Measurements from ENCODE around the gene INPP1. TPM values are rescaled to one million over a fixed set of nuclear protein-coding genes. Genes with fewer than 3 reads are reported as not detected.
A peak's percentile ranks its signal among the peaks of the same experiment; 100 is the strongest.

INPP1 gene
- total RNA-seq, 1 donor from 2014 or later: 41.7 TPM

- no peaks in the 10 kb centered on the region for H3K4me1 Mint-ChIP-seq (ENCODE audit: low read depth, unreplicated experiment)
- TF ChIP-seq CTCF (IDR thresholded peaks at IDR 0.05; ENCODE audit: partially characterized antibody, unreplicated experiment): no peak
- DNase-seq: no peak
- H3K27ac Mint-ChIP-seq (ENCODE audit: unreplicated experiment): no peak overlapping the region
- H3K9me3 Mint-ChIP-seq (ENCODE audit: unreplicated experiment): peaks cover 9% of the 10 kb centered on the region
- H3K27me3 Mint-ChIP-seq (ENCODE audit: unreplicated experiment): no peaks in the 10 kb centered on the region
- peak overlapping the region; percentile 78 for H3K4me3 Mint-ChIP-seq (ENCODE audit: unreplicated experiment)
- H3K36me3 Mint-ChIP-seq (ENCODE audit: unreplicated experiment): no peaks in the 10 kb centered on the region
Observed at GRCh38 chr2:190407246-190407661, 63.9 kb downstream of the INPP1 start.

- DNase-seq: peak; percentile 69
- no peak for TF ChIP-seq CTCF (IDR thresholded peaks at IDR 0.05; ENCODE audit: partially characterized antibody, unreplicated experiment)
- H3K36me3 Mint-ChIP-seq (ENCODE audit: unreplicated experiment): no peaks in the 10 kb centered on the region
- no peaks in the 10 kb centered on the region for H3K4me1 Mint-ChIP-seq (ENCODE audit: low read depth, unreplicated experiment)
- no peaks in the 10 kb centered on the region for H3K27me3 Mint-ChIP-seq (ENCODE audit: unreplicated experiment)
- peak within 1 kb of the TSS; percentile 59 for H3K27ac Mint-ChIP-seq (ENCODE audit: unreplicated experiment)
- H3K9me3 Mint-ChIP-seq (ENCODE audit: unreplicated experiment): peaks cover 9% of the 10 kb centered on the region
- H3K4me3 Mint-ChIP-seq (ENCODE audit: unreplicated experiment): peak within 1 kb of the TSS; percentile 85
Observed at GRCh38 chr2:190407662-190408537, 64.5 kb downstream of the INPP1 start, which contains the start of gene MFSD6. Gene MFSD6 (plus strand): TSS chr2:190408355. CDS start chr2:190436030, 27,675 bp downstream.

GRCh38 chr2:190408538-190409271, 65.3 kb downstream of the INPP1 start:
- Mint-ChIP-seq H3K36me3 (ENCODE audit: unreplicated experiment) (no peaks in the 10 kb centered on the region), H3K27me3 (ENCODE audit: unreplicated experiment) (peaks cover 2% of the 10 kb centered on the region), H3K4me3 (ENCODE audit: unreplicated experiment) (peak overlapping the region; percentile 85), H3K4me1 (ENCODE audit: low read depth, unreplicated experiment) (no peaks in the 10 kb centered on the region), H3K27ac (ENCODE audit: unreplicated experiment) (peak overlapping the region; percentile 59), H3K9me3 (ENCODE audit: unreplicated experiment) (peaks cover 7% of the 10 kb centered on the region)
- peak; percentile 61 for DNase-seq
- no peak for TF ChIP-seq CTCF (IDR thresholded peaks at IDR 0.05; ENCODE audit: partially characterized antibody, unreplicated experiment)

GRCh38 chr2:190409616-190410015, 66.2 kb downstream of the INPP1 start:
- H3K36me3 Mint-ChIP-seq (ENCODE audit: unreplicated experiment): no peaks in the 10 kb centered on the region
- no peak for DNase-seq
- peak overlapping the region; percentile 85 for H3K4me3 Mint-ChIP-seq (ENCODE audit: unreplicated experiment)
- H3K27me3 Mint-ChIP-seq (ENCODE audit: unreplicated experiment): peaks cover 2% of the 10 kb centered on the region
- no peak overlapping the region for H3K27ac Mint-ChIP-seq (ENCODE audit: unreplicated experiment)
- H3K9me3 Mint-ChIP-seq (ENCODE audit: unreplicated experiment): peaks cover 7% of the 10 kb centered on the region
- H3K4me1 Mint-ChIP-seq (ENCODE audit: low read depth, unreplicated experiment): no peaks in the 10 kb centered on the region
- no peak for TF ChIP-seq CTCF (IDR thresholded peaks at IDR 0.05; ENCODE audit: partially characterized antibody, unreplicated experiment)

All from glutamatergic neuron (in vitro differentiated cells).